ENCODE measurements around the gene C2CD3. TPM values are rescaled to one million over a fixed set of nuclear protein-coding genes. Genes with fewer than 3 reads are reported as not detected.
A peak's percentile ranks its signal among the peaks of the same experiment; 100 is the strongest.

Gene C2CD3
- total RNA-seq, 1 experiment from 2014 or later: 32.5 TPM

DNA sequence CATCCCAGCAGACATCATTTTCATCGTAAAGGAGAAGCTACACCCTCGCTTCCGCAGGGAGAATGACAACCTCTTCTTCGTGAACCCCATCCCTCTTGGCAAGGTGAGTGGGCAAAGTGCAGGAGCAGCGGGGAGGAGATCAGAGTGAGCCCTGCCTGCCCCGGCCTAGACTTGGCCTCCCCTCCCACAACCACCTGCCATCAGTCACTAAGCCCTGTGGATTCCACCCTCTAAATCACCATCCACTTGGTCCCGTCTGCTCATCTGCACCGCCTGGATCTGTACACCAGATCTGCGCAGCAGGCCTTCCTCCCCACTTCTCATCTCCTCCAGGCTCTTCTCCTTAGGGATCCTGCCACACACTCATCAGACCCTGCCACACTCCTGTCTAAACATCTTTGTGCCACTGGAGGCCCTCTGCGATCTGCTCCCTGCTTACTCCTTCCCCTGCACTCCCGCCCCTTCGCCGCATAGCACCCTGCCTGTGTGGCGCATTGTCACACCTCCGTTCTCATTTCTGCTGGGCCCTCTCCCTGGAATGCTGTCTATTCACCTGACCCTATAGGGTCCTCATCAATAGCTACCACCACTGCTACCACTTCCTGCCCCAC, 202.3 kb downstream of the C2CD3 start:
- in situ Hi-C loops (cut with HindIII; ENCODE audit: low pct_unique_long_range_greater_than_20kb, low sequenced_read_pairs): no loop called here
- no peak for DNase-seq (ENCODE audit: low read depth, low spot score)

DNA sequence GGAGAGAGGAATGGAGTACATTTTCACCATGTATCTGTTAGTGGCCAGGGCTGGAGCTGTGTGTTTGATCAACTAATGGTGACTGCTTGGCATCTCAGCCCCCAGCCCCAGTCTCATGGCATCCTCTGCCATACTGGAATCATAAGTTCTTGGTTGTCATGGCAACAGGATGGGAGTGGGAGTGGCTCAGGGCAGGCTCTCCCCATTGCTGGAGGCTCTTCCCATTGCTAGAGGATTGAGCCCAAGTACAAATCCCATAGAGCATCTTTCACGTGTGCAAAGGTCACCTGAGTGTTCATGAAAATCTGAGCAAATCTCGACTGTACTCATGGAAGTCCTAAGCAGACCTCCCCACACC, 205.1 kb downstream of the C2CD3 start:
- in situ Hi-C loops (cut with HindIII; ENCODE audit: low pct_unique_long_range_greater_than_20kb, low sequenced_read_pairs): no loop called here
- DNase-seq (ENCODE audit: low read depth, low spot score): peak; percentile 46

DNA sequence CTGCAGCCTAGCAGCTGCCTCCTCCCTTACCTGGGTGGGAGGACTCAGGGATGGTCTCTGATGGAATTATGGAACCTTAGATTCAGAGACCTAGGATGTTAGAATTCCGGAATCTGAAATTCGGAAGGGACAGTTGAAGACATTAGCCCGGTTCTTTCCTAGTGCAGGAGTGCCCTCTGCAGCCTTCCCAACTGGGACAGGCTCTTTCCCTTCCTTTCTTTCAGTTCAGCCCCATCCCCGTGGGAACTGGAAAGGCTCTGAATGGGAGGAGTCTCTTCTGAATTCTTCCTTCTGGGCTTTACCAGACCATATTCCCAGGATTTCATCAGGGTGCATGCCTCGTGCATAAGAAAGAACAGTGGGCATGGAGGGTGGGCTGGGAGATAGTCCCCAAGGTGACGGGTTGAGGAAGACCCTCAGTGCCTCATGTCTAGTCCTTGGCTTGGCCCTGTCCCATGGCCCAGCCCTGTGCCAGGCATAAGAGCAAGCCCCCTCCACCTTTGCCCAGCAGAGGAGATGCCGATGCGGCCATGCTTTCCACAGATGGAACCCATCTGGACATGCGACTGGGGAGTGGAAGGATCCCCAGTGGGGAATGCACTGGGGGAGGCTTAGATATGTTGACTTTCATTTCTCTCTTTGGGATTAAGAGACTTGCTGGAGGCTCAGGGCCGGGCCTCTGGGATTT, 205.6 kb downstream of the C2CD3 start:
- DNase-seq (ENCODE audit: low read depth, low spot score): peak; percentile 64
- in situ Hi-C loops (cut with HindIII; ENCODE audit: low pct_unique_long_range_greater_than_20kb, low sequenced_read_pairs): no loop called here

- DNase-seq (ENCODE audit: low read depth, low spot score): no peak
- in situ Hi-C loops (cut with HindIII; ENCODE audit: low pct_unique_long_range_greater_than_20kb, low sequenced_read_pairs): no loop called here
These were observed 206.9 kb downstream of the C2CD3 start for GRCh38 chr11:73963861-73964260.

Small RNA genes lying within 50 kb of the gene (small RNA-seq; reads per million reads assigned to genes)
- 0 reads per million in 2 experiments for gene AP002392.1

Other genes with a start within 250 kb of the C2CD3 start
- gene DNAJB13, start 220.0 kb downstream of the C2CD3 start, total RNA-seq (2014; rRNA removed; shearing (Covaris generic)): 0.40 TPM in 1 of 2 replicates, not detected in the other
- gene UCP2, start 188.2 kb downstream of the C2CD3 start, total RNA-seq (2014; rRNA removed; shearing (Covaris generic)): 0.63 and 2.4 TPM in 2 replicates
- gene UCP3, start 161.9 kb downstream of the C2CD3 start, total RNA-seq (2014; rRNA removed; shearing (Covaris generic)): 0.29 TPM in 1 of 2 replicates, not detected in the other
- gene PPME1, start 287 bp upstream of the C2CD3 start, total RNA-seq (2014; rRNA removed; shearing (Covaris generic)): 47.9 and 53.7 TPM in 2 replicates
- 2.2 and 2.6 TPM in 2 replicates for gene P4HA3, start 140.6 kb upstream of the C2CD3 start, total RNA-seq (2014; rRNA removed; shearing (Covaris generic))
- 0.67 and 0.92 TPM in 2 replicates for gene PGM2L1, start 227.4 kb upstream of the C2CD3 start, total RNA-seq (2014; rRNA removed; shearing (Covaris generic))

Data from SK-MEL-5 (cell line).